Stimulated activated CD8-positive, alpha-beta memory T cell treated with anti-CD3 and anti-CD28 coated beads, Interleukin-7, amount 100 ng/mL, for 48 hours (primary cell): ENCODE data around the gene CEBPG.

Experiments used
- DNase-seq, 2 donors: peaks; one replicate each; pipeline ENCODE4 v3.0.0-alpha.2; 2020; ENCODE audit warnings: low read depth in 1 of 2; ENCODE audit errors: extremely low read depth in 1 of 2

Gene CEBPG

GRCh38 chr19:33414667-33415605, 41.4 kb downstream of the CEBPG start:
- no peak for DNase-seq

GRCh38 chr19:33416307-33417215, 43.1 kb downstream of the CEBPG start:
- DNase-seq = peak in 1 of 2 donors; percentile 52

GRCh38 chr19:33417751-33418150, 44.2 kb downstream of the CEBPG start:
- DNase-seq = no peak

GRCh38 chr19:33418461-33418860, 45.0 kb downstream of the CEBPG start:
- no peak for DNase-seq

- DNase-seq = no peak
Measured at GRCh38 chr19:33418871-33419787, 45.6 kb downstream of the CEBPG start.

GRCh38 chr19:33419788-33420130, 46.2 kb downstream of the CEBPG start:
- DNase-seq = no peak

GRCh38 chr19:33420821-33421220, 47.3 kb downstream of the CEBPG start:
- DNase-seq = no peak

GRCh38 chr19:33421368-33421767, 47.9 kb downstream of the CEBPG start:
- no peak for DNase-seq

GRCh38 chr19:33422369-33423180, 49.1 kb downstream of the CEBPG start:
- no peak for DNase-seq

GRCh38 chr19:33424181-33424580, 50.7 kb downstream of the CEBPG start:
- no peak for DNase-seq

GRCh38 chr19:33426621-33427361, 53.3 kb downstream of the CEBPG start:
- DNase-seq = no peak

- DNase-seq = no peak
Measured at GRCh38 chr19:33427801-33428626, 54.5 kb downstream of the CEBPG start.

- DNase-seq = no peak
Measured at GRCh38 chr19:33428627-33429125, 55.2 kb downstream of the CEBPG start.

GRCh38 chr19:33429891-33430673, 56.6 kb downstream of the CEBPG start:
- DNase-seq = no peak

- DNase-seq = peak; percentile 20 to 21
Measured at GRCh38 chr19:33430674-33431277, 57.3 kb downstream of the CEBPG start.

- DNase-seq = no peak
Measured at GRCh38 chr19:33432015-33432414, 58.5 kb downstream of the CEBPG start.
